Measurements from ENCODE around the gene IL3.

GRCh38 chr5:132099905-132100304 is 39.5 kb downstream of the IL3 start:
- TF ChIP-seq, protein P1, sequence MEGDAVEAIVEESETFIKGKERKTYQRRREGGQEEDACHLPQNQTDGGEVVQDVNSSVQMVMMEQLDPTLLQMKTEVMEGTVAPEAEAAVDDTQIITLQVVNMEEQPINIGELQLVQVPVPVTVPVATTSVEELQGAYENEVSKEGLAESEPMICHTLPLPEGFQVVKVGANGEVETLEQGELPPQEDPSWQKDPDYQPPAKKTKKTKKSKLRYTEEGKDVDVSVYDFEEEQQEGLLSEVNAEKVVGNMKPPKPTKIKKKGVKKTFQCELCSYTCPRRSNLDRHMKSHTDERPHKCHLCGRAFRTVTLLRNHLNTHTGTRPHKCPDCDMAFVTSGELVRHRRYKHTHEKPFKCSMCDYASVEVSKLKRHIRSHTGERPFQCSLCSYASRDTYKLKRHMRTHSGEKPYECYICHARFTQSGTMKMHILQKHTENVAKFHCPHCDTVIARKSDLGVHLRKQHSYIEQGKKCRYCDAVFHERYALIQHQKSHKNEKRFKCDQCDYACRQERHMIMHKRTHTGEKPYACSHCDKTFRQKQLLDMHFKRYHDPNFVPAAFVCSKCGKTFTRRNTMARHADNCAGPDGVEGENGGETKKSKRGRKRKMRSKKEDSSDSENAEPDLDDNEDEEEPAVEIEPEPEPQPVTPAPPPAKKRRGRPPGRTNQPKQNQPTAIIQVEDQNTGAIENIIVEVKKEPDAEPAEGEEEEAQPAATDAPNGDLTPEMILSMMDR (IDR thresholded peaks at IDR 0.05) = no peak
- TF ChIP-seq EZH2 (IDR thresholded peaks at IDR 0.05) = no peak
